SU-DHL-6 (cell line): Measurements from ENCODE around the gene RGS3.

Source experiments
- H2AFZ ChIP-seq: fragments of 200-600 bp; sonication (generic); 2 replicates; pipeline ENCODE4 v1.6.1; 2014; ENCODE audit warnings: low read depth, mild to moderate bottlenecking, moderate library complexity, mixed read lengths, antibody characterized with exemption, low read length; ENCODE audit not compliant: severe bottlenecking
- H3F3A ChIP-seq: fragments of 200-600 bp; shearing (Covaris generic); 2 replicates; pipeline ENCODE4 v1.6.0; 2016; ENCODE audit warnings: antibody characterized with exemption, mild to moderate bottlenecking; ENCODE audit not compliant: insufficient read depth
- H3K27ac ChIP-seq: fragments of 200-600 bp; sonication (generic); 2 replicates; pipeline ENCODE4 v1.5.1; 2016; ENCODE audit warnings: low read depth, mild to moderate bottlenecking, low read length, moderate library complexity, mixed read lengths
- H3K27me3 ChIP-seq: fragments of 200-600 bp; sonication (generic), shearing (Covaris generic); 2 replicates; pipeline ENCODE4 v1.6.0; 2014; ENCODE audit warnings: mild to moderate bottlenecking, low read length
- H3K36me3 ChIP-seq: fragments of 200-600 bp; sonication (generic); 2 replicates; pipeline ENCODE4 v1.6.1; 2014; ENCODE audit warnings: mild to moderate bottlenecking, low read length, mixed read lengths
- H3K4me2 ChIP-seq: fragments of 300-600, 200-600 bp; shearing (Covaris generic), sonication (generic); 2 replicates; pipeline ENCODE4 v1.6.0; 2014; ENCODE audit warnings: low read length, low read depth, mild to moderate bottlenecking; ENCODE audit not compliant: poor library complexity, severe bottlenecking
- H3K4me3 ChIP-seq: fragments of 200-600 bp; sonication (generic); 2 replicates; pipeline ENCODE4 v1.5.1; 2014; ENCODE audit warnings: antibody characterized with exemption, low read length, mild to moderate bottlenecking, mixed read lengths; ENCODE audit not compliant: insufficient read depth, poor library complexity, severe bottlenecking
- H3K79me2 ChIP-seq: fragments of 200-600 bp; sonication (generic); 2 replicates; pipeline ENCODE4 v1.6.1; 2014; ENCODE audit warnings: mild to moderate bottlenecking, low read length, moderate library complexity; ENCODE audit not compliant: insufficient read depth
- H3K9ac ChIP-seq: fragments of 200-600 bp; sonication (generic); 2 replicates; pipeline ENCODE4 v1.7.0; 2014; ENCODE audit warnings: mild to moderate bottlenecking, low read length
- H3K9me2 ChIP-seq: fragments of 200-600 bp; sonication (generic); replicated peaks from 2 replicates; pipeline ENCODE4 v1.6.1; 2014; ENCODE audit warnings: low read length; ENCODE audit not compliant: insufficient read depth
- H3K9me3 ChIP-seq: fragments of 200-600 bp; sonication (generic); 2 replicates; pipeline ENCODE4 v1.6.1; 2014; ENCODE audit warnings: low read length, mixed read lengths; ENCODE audit not compliant: insufficient read depth
- H4K20me1 ChIP-seq: fragments of 200-600 bp; sonication (generic); 2 replicates; pipeline ENCODE4 v1.6.1; 2014; ENCODE audit warnings: low read depth, mild to moderate bottlenecking, antibody characterized with exemption, low read length, moderate library complexity, mixed read lengths
- EZH2phosphoT487 ChIP-seq: fragments of 200-600 bp; sonication (generic), shearing (Covaris generic); conservative IDR thresholded peaks from 2 replicates; pipeline ENCODE4 v1.6.1; 2018; ENCODE audit warnings: mild to moderate bottlenecking, antibody characterized with exemption, low read length, moderate library complexity, mixed read lengths
- TF ChIP-seq, protein P1 (sequence below): fragments of 200-600 bp; sonication (generic); IDR thresholded peaks from one replicate; pipeline ENCODE4 v1.5.1; 2017; ENCODE audit warnings: antibody characterized with exemption, mild to moderate bottlenecking, low read length, moderate library complexity; ENCODE audit not compliant: insufficient read depth, poor library complexity, severe bottlenecking

Gene RGS3

GRCh38 chr9:113589890-113590289, 126.4 kb downstream of the RGS3 start:
- H3K4me2 ChIP-seq, result no peak overlapping the region
- no peaks in the 10 kb centered on the region for H3K27me3 ChIP-seq
- no peak for TF ChIP-seq EZH2phosphoT487
- TF ChIP-seq, protein P1, sequence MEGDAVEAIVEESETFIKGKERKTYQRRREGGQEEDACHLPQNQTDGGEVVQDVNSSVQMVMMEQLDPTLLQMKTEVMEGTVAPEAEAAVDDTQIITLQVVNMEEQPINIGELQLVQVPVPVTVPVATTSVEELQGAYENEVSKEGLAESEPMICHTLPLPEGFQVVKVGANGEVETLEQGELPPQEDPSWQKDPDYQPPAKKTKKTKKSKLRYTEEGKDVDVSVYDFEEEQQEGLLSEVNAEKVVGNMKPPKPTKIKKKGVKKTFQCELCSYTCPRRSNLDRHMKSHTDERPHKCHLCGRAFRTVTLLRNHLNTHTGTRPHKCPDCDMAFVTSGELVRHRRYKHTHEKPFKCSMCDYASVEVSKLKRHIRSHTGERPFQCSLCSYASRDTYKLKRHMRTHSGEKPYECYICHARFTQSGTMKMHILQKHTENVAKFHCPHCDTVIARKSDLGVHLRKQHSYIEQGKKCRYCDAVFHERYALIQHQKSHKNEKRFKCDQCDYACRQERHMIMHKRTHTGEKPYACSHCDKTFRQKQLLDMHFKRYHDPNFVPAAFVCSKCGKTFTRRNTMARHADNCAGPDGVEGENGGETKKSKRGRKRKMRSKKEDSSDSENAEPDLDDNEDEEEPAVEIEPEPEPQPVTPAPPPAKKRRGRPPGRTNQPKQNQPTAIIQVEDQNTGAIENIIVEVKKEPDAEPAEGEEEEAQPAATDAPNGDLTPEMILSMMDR, result no peak
- H3F3A ChIP-seq, result no peaks in the 10 kb centered on the region; the same call in 1 of the 2 replicates
- H3K9me3 ChIP-seq, result no peaks in the 10 kb centered on the region
- H3K27ac ChIP-seq, result no peak overlapping the region
- no peaks in the 10 kb centered on the region for H3K36me3 ChIP-seq
- no peak overlapping the region for H3K4me3 ChIP-seq
- no peaks in the 10 kb centered on the region for H3K79me2 ChIP-seq
- no peaks in the 10 kb centered on the region; the same call in 1 of the 2 replicates for H4K20me1 ChIP-seq
- H3K9me2 ChIP-seq, result no peaks in the 10 kb centered on the region
- H2AFZ ChIP-seq, result no peak overlapping the region
- H3K9ac ChIP-seq, result no peak overlapping the region

GRCh38 chr9:113590389-113590788, 126.9 kb downstream of the RGS3 start:
- Histone ChIP-seq H3K9ac (no peak overlapping the region), H3K79me2 (no peaks in the 10 kb centered on the region), H3F3A (no peaks in the 10 kb centered on the region; the same call in 1 of the 2 replicates), H3K4me2 (no peak overlapping the region), H4K20me1 (no peaks in the 10 kb centered on the region; the same call in 1 of the 2 replicates), H3K27ac (no peak overlapping the region), H3K9me3 (no peaks in the 10 kb centered on the region), H3K4me3 (no peak overlapping the region), H2AFZ (no peak overlapping the region), H3K27me3 (no peaks in the 10 kb centered on the region), H3K9me2 (no peaks in the 10 kb centered on the region), H3K36me3 (no peaks in the 10 kb centered on the region)
- TF ChIP-seq, protein P1, result no peak
- TF ChIP-seq EZH2phosphoT487, result no peak

DNA sequence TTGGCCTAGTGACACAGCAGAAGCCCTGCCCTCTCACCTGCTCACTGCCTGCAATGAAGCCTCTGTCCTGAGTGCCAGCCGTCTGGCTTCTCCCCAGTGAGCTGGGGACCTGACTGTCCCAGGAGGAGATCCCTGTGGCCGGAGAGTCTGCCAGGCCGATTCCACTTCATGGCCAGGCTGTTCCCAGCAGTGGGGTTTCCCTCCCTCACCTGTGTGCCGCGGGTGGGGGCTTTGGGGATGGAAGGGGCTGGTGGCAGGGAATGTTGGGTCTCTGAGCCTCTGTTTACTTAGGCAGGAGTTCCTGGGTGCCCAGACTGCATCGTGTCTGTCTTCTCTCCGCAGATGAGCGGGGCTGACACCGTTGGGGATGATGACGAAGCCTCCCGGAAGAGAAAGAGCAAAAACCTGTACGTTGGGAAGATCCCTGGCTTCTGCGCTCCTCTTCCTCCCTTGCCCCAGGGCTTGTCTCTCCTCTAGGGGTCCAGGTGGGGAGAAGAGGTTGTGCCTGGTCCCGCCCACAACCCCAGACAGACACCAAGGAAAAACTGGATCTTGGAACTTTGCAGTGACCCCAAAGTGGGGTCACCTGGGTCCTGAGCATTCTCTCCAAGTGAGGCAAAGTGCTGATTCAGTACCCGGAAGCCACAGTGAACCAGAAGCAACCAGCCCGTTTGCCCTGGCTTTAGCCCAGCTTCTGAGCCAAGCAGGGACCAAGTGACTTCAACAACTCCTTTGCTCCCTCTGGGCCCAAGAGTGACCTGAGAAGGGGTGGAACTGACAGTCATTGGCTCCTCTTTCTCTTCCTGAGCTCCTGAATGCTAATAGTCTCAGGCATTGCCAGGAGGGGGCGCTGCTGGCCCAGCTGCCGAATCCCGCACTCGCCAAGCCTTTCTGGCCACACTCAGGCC, 127.7 kb downstream of the RGS3 start:
- H3K4me3 ChIP-seq, result no peak overlapping the region

More for the DNA sequence above, 127.7 kb downstream of the RGS3 start:
- H3F3A ChIP-seq, result no peaks in the 10 kb centered on the region; the same call in 1 of the 2 replicates
- no peaks in the 10 kb centered on the region for H3K9me2 ChIP-seq
- no peaks in the 10 kb centered on the region; the same call in 1 of the 2 replicates for H4K20me1 ChIP-seq
- no peaks in the 10 kb centered on the region for H3K36me3 ChIP-seq
- H3K27me3 ChIP-seq, result no peaks in the 10 kb centered on the region
- H3K79me2 ChIP-seq, result no peaks in the 10 kb centered on the region
- H3K27ac ChIP-seq, result no peak overlapping the region
- TF ChIP-seq, protein P1, result peak; percentile 94
- TF ChIP-seq EZH2phosphoT487, result no peak
- no peak overlapping the region for H2AFZ ChIP-seq
- H3K9ac ChIP-seq, result no peak overlapping the region
- no peak overlapping the region for H3K4me2 ChIP-seq
- no peaks in the 10 kb centered on the region for H3K9me3 ChIP-seq
